ENCODE results near the gene ZBTB42. TPM values are rescaled to one million over a fixed set of nuclear protein-coding genes. Genes with fewer than 3 reads are reported as not detected.

ZBTB42 gene
- total RNA-seq, 2 experiments from 2014 or later: 1.3 TPM

DNA sequence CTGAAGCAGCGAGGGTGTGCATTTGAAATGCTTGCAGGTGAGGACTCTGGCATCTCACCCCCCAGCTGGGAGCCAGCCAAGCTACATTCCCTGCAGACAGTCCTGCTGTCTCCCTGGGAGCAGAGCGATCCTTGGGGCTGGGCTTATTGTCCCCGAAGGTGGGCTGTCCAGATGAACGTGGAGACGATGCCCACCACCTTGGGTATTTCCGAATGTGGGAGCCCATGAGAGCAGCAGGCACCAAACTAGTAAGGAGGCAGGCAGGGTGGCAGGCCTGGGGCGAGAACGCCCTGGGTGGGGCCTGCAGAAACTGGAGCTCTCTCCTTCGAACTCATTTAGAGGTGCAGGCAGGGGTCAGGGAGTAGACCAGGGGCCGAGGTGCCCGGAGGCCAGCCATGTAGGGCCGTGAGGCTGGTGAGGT lies 18.5 kb downstream of the ZBTB42 start:
- intact Hi-C loops (cut with micrococcal nuclease): no loop called here
- no peak for ATAC-seq
- no peak for DNase-seq
- no peaks in the 10 kb centered on the region for H3K27me3 Mint-ChIP-seq
- peaks cover 1% of the 10 kb centered on the region for H3K9me3 Mint-ChIP-seq
- H3K36me3 Mint-ChIP-seq (ENCODE audit: low read depth): peaks cover 7% of the 10 kb centered on the region
- H3K27ac Mint-ChIP-seq: no peak overlapping the region
- TF ChIP-seq, protein P1, sequence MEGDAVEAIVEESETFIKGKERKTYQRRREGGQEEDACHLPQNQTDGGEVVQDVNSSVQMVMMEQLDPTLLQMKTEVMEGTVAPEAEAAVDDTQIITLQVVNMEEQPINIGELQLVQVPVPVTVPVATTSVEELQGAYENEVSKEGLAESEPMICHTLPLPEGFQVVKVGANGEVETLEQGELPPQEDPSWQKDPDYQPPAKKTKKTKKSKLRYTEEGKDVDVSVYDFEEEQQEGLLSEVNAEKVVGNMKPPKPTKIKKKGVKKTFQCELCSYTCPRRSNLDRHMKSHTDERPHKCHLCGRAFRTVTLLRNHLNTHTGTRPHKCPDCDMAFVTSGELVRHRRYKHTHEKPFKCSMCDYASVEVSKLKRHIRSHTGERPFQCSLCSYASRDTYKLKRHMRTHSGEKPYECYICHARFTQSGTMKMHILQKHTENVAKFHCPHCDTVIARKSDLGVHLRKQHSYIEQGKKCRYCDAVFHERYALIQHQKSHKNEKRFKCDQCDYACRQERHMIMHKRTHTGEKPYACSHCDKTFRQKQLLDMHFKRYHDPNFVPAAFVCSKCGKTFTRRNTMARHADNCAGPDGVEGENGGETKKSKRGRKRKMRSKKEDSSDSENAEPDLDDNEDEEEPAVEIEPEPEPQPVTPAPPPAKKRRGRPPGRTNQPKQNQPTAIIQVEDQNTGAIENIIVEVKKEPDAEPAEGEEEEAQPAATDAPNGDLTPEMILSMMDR (IDR thresholded peaks at IDR 0.05): no peak
- ChIA-PET CTCF (interaction anchor here (1.1 to 2.0 kb wide), 3 partner anchors 25 to 670 kb away, joined by 3 to 5 read pairs (median 3); no protein-coding TSS in a partner anchor), POLR2A (no interaction called here)
- peaks cover 9% of the 10 kb centered on the region for H3K4me1 Mint-ChIP-seq (ENCODE audit: low read depth)
- no peak overlapping the region for H3K4me3 Mint-ChIP-seq

DNA sequence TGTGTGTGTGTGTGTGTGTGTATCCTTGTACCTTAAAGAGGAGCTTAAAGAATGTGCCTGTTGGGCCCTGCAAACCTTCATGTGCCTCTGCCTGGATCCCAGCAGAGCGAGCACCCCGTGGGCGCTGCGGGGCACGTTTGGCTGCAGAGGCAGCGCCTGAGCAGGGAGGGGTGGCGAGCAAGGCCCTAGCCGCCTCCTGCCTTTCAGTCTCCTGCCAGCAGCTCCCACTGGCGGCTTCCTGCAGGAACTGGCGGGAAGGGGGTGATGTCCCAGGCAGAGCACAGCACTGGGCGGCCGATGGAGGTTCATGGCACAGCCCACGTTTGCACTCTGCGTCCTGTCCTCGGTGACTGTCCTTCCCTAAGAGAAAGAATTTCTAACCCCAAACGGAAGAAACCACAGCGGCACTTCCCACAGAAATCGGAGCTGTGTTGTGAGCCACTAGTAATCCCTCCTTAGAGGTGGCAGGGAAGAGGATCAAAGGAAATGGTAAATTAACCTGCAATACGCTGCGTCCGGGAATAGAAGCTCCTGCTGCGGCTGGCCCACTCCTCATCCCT lies 19.8 kb downstream of the ZBTB42 start:
- intact Hi-C loops (cut with micrococcal nuclease): no loop called here
- H3K9me3 Mint-ChIP-seq: peaks cover 6% of the 10 kb centered on the region
- H3K27me3 Mint-ChIP-seq: peaks cover 8% of the 10 kb centered on the region
- ChIA-PET POLR2A (no interaction called here), CTCF (no interaction called here)
- no peak overlapping the region for H3K4me3 Mint-ChIP-seq
- ATAC-seq (no peak), DNase-seq (no peak)
- peaks cover 5% of the 10 kb centered on the region for H3K36me3 Mint-ChIP-seq (ENCODE audit: low read depth)
- TF ChIP-seq, protein P1 (IDR thresholded peaks at IDR 0.05): no peak
- H3K4me1 Mint-ChIP-seq (ENCODE audit: low read depth): peaks cover 13% of the 10 kb centered on the region
- no peak overlapping the region for H3K27ac Mint-ChIP-seq

DNA sequence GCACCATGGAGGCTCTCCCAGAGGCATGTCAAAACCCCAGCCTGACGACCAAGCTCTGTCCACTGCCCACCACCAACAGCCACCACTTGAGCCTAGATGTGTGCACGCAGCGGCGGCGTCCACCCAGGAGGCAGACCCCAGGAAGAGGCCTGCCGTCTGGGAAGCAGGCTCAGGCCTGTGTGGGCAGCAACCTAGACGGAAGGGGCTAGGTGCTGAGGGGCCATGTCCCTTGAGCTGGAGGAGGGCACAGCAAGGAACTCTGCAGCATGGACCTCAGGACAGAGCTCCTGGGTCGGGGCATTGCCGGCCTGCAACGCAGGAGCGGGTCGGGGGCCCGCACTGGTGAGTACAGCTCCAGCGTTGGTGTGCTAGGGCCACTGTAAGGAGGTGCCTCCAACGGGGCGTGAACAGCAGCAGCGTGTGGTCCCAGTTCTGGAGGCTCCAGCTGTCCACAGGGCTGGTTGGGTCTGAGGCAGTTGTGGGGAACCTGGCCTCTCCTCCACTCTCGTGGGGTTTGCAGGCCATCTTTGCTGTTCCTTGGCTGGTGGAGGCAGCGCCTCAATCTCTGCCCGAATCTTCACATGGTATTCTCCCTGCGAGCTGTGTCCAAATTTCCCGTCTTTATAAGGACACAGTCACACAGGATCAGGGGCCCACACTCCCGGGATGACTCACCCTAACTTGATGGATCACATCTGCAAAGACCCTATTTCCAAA lies 20.5 kb downstream of the ZBTB42 start:
- POLR2A ChIA-PET: no interaction called here
- no peak for ATAC-seq
- CTCF ChIA-PET: no interaction called here

DNA sequence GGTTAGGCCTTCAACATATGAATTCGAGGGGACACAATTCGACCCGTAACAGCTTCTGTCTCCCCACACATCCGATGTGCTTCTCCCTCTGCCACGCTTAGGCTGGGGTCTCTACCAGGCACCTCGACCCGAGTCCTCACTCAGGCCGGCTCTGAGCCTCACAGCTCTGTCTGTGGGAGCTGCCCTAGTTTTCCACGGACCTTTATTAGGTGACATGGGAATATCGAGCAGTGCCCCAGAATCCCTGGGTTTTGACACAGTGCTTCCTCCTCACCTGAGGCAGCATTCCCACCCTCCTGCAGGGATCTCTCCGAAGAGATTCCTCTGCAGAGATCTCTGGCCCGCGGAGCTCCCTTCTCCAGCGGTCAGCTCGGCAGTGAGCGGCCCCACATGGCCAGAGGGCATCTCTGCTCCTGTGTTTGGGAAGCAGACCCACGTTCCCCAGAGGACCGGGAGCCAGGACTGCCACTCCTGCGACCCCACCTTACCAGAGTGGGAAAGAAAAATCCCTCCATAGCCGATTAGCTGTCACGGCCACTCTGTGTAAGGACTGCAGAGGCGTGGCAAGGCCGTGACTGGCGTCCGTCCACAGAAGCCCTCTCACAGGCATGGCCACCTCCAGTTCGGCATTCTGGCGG lies 21.2 kb downstream of the ZBTB42 start:
- no peak for DNase-seq
- ChIA-PET POLR2A (no interaction called here), CTCF (no interaction called here)
- TF ChIP-seq, protein P1 (IDR thresholded peaks at IDR 0.05): no peak
- intact Hi-C loops (cut with micrococcal nuclease): no loop called here
- Mint-ChIP-seq H3K27me3 (peaks cover 12% of the 10 kb centered on the region), H3K9me3 (peaks cover 6% of the 10 kb centered on the region), H3K4me1 (ENCODE audit: low read depth) (peaks cover 16% of the 10 kb centered on the region), H3K27ac (no peak overlapping the region), H3K36me3 (ENCODE audit: low read depth) (peaks cover 5% of the 10 kb centered on the region), H3K4me3 (no peak overlapping the region)
- no peak for ATAC-seq

More for the DNA sequence above, 20.5 kb downstream of the ZBTB42 start:
- no peak for DNase-seq
- peaks cover 16% of the 10 kb centered on the region for H3K4me1 Mint-ChIP-seq (ENCODE audit: low read depth)
- TF ChIP-seq, protein P1 (IDR thresholded peaks at IDR 0.05): no peak
- peaks cover 6% of the 10 kb centered on the region for H3K9me3 Mint-ChIP-seq
- H3K4me3 Mint-ChIP-seq: no peak overlapping the region
- H3K27ac Mint-ChIP-seq: no peak overlapping the region
- peaks cover 9% of the 10 kb centered on the region for H3K27me3 Mint-ChIP-seq
- intact Hi-C loops (cut with micrococcal nuclease): no loop called here
- H3K36me3 Mint-ChIP-seq (ENCODE audit: low read depth): peaks cover 5% of the 10 kb centered on the region

Data from activated CD8-positive, alpha-beta T cell treated with anti-CD3 and anti-CD28 coated beads for 36 hours (primary cell).